HCT116 (cell line): ENCODE results near the gene NUBPL. TPM values are rescaled to one million over a fixed set of nuclear protein-coding genes. Genes with fewer than 3 reads are reported as not detected.

Source experiments
- ATAC-seq: fragments of 200-7000 bp; cut with Tn5 transposase; 2 replicates; pipeline ENCODE4 v1.9.1; 2020; ENCODE audit warnings: mild to moderate bottlenecking, moderate library complexity
- BruUV-seq: library from RNA; stranded (reverse); fragments of 400-500 nt; replicated peaks from 2 replicates; lab custom pipeline; 2021; lab: Mats Ljungman, UMichigan
- CTCF ChIA-PET: fragments of 300-600 bp; sonication (Branson Sonifier 250); formaldehyde crosslinking; loops from one replicate; lab custom pipeline; 2021; ENCODE audit warnings: antibody characterized with exemption; lab: Charles Lee
- POLR2A ChIA-PET: fragments of 300-600, 350-600 bp; sonication (Branson Sonifier 250); formaldehyde crosslinking; loops from one replicate; lab custom pipeline; 2021; ENCODE audit warnings: antibody characterized with exemption; lab: Charles Lee
- RAD21 ChIA-PET, 2 experiments: fragments of 300-600 bp; sonication (Branson Sonifier 250); formaldehyde crosslinking; loops; one replicate each; lab custom pipeline; 2023; ENCODE audit warnings: low total read pairs in 2 of 2; ENCODE audit not compliant: uncharacterized antibody in 2 of 2, unreplicated experiment in 2 of 2, low non-redundant PET in 1 of 2; lab: Charles Lee
- DNase-seq: peaks from one replicate; pipeline ENCODE4 v3.0.0-alpha.2; 2010; ENCODE audit warnings: low read depth, low spot score
- H2AFZ ChIP-seq: fragments of 200-600 bp; shearing (Covaris generic), sonication (generic); 2 replicates; pipeline ENCODE4 v1.6.1; 2017; ENCODE audit warnings: low read depth, mixed run types, mixed read lengths, antibody characterized with exemption, low read length; ENCODE audit not compliant: poor library complexity, severe bottlenecking
- H3K27ac ChIP-seq: 2 replicates; pipeline ENCODE4 v1.5.1; 2012; ENCODE audit warnings: low read depth, low read length
- H3K27me3 ChIP-seq: fragments of 200-600 bp; sonication (generic); 2 replicates; pipeline ENCODE4 v1.6.1; 2016; ENCODE audit warnings: mixed run types, low read length, mixed read lengths; ENCODE audit not compliant: insufficient read depth
- H3K36me3 ChIP-seq, 2 experiments: fragments of 200-500 bp in 1 of 2; fragments of 200-600 bp in 1 of 2; sonication (Bioruptor generic) in 1 of 2; sonication (generic) in 1 of 2; 2 replicates each; pipeline versions ENCODE4 v1.5.1 to v1.6.1; 2014 to 2016; ENCODE audit warnings: low read length in 2 of 2, inconsistent platforms in 1 of 2, mixed read lengths in 1 of 2, mixed run types in 1 of 2; ENCODE audit not compliant: insufficient read depth in 2 of 2, control insufficient read depth in 1 of 2
- H3K4me1 ChIP-seq, 2 experiments: fragments of 200-600 bp in 1 of 2; sonication (generic) in 1 of 2; 2 replicates each; pipeline versions ENCODE4 v1.5.1 to v1.6.1; 2012 to 2017; ENCODE audit warnings: low read length in 2 of 2, inconsistent platforms in 1 of 2, mild to moderate bottlenecking in 1 of 2, mixed read lengths in 1 of 2, mixed run types in 1 of 2, moderate library complexity in 1 of 2; ENCODE audit not compliant: insufficient read depth in 2 of 2, control insufficient read depth in 1 of 2
- H3K4me2 ChIP-seq: fragments of 200-600 bp; sonication (generic); 2 replicates; pipeline ENCODE4 v1.6.1; 2017; ENCODE audit warnings: mixed run types, low read length, mixed read lengths
- H3K4me3 ChIP-seq, 2 experiments: fragments of 200-600 bp in 1 of 2; sonication (generic) in 1 of 2; replicated peaks in 1 of 2; 2 replicates each; pipeline ENCODE4 v1.5.1; 2011 to 2016; ENCODE audit warnings: low read length in 2 of 2, control low read depth in 1 of 2, low read depth in 1 of 2, mild to moderate bottlenecking in 1 of 2, mixed read lengths in 1 of 2, mixed run types in 1 of 2
- H3K79me2 ChIP-seq: fragments of 200-600 bp; sonication (generic); 2 replicates; pipeline ENCODE4 v1.6.1; 2017; ENCODE audit warnings: mild to moderate bottlenecking, mixed run types, low read length, moderate library complexity, mixed read lengths; ENCODE audit not compliant: insufficient read depth
- H3K9ac ChIP-seq: fragments of 200-600 bp; sonication (generic); 2 replicates; pipeline ENCODE4 v1.6.1; 2016; ENCODE audit warnings: low read length, mixed read lengths
- H3K9me2 ChIP-seq: fragments of 200-600 bp; sonication (generic), shearing (Covaris generic); 2 replicates; pipeline ENCODE4 v1.6.1; 2017; ENCODE audit warnings: mixed run types, mild to moderate bottlenecking, moderate library complexity; ENCODE audit not compliant: insufficient read depth
- H3K9me3 ChIP-seq, 2 experiments: fragments of 200-500 bp in 1 of 2; fragments of 200-600 bp in 1 of 2; sonication (Bioruptor generic) in 1 of 2; sonication (generic) in 1 of 2; 2 replicates each; pipeline ENCODE4 v1.6.1; 2014 to 2017; ENCODE audit warnings: low read length in 2 of 2, mixed read lengths in 2 of 2, inconsistent platforms in 1 of 2, low read depth in 1 of 2, mild to moderate bottlenecking in 1 of 2, mixed run types in 1 of 2, moderate library complexity in 1 of 2; ENCODE audit not compliant: control insufficient read depth in 1 of 2, insufficient read depth in 1 of 2
- H4K20me1 ChIP-seq: fragments of 200-600 bp; sonication (generic), shearing (Covaris generic); 2 replicates; pipeline ENCODE4 v1.6.1; 2017; ENCODE audit warnings: mixed run types, mild to moderate bottlenecking, moderate library complexity; ENCODE audit not compliant: insufficient read depth
- CBX3 ChIP-seq: IDR thresholded peaks from 2 replicates; pipeline ENCODE4 v1.6.1; 2012; ENCODE audit warnings: low read depth
- CEBPB ChIP-seq: IDR thresholded peaks from 2 replicates; pipeline ENCODE4 v1.6.1; 2012; ENCODE audit warnings: low read depth
- EGR1 ChIP-seq: IDR thresholded peaks from 2 replicates; pipeline ENCODE4 v1.6.1; 2012; ENCODE audit warnings: low read depth
- ELF1 ChIP-seq: IDR thresholded peaks from 2 replicates; pipeline ENCODE4 v1.6.1; 2012; ENCODE audit warnings: low read depth, borderline replicate concordance
- EZH2phosphoT487 ChIP-seq: fragments of 200-600 bp; IDR thresholded peaks from 2 replicates; pipeline ENCODE4 v1.6.1; 2018; ENCODE audit warnings: antibody characterized with exemption, borderline replicate concordance
- FOSL1 ChIP-seq: IDR thresholded peaks from 2 replicates; pipeline ENCODE4 v1.6.1; 2012; ENCODE audit warnings: low read depth
- JUND ChIP-seq: IDR thresholded peaks from 2 replicates; pipeline ENCODE4 v1.6.1; 2012
- POLR2A ChIP-seq: IDR thresholded peaks from 2 replicates; pipeline ENCODE4 v1.7.0; 2011; ENCODE audit warnings: borderline replicate concordance; ENCODE audit not compliant: insufficient read depth, insufficient read length; ENCODE audit errors: extremely low read depth
- POLR2AphosphoS5 ChIP-seq: IDR thresholded peaks from 2 replicates; pipeline ENCODE4 v1.6.1; 2011; ENCODE audit warnings: mild to moderate bottlenecking, low read depth, low read length, moderate library complexity
- RAD21 ChIP-seq: IDR thresholded peaks from 2 replicates; pipeline ENCODE4 v1.6.1; 2012; ENCODE audit warnings: low read depth, mild to moderate bottlenecking
- SP1 ChIP-seq: IDR thresholded peaks from 2 replicates; pipeline ENCODE4 v1.6.1; 2012; ENCODE audit warnings: low read depth
- SRF ChIP-seq: IDR thresholded peaks from 2 replicates; pipeline ENCODE4 v1.6.1; 2012; ENCODE audit warnings: low read depth
- TCF7L2 ChIP-seq: IDR thresholded peaks from 2 replicates; pipeline ENCODE4 v1.7.0; 2011; ENCODE audit warnings: borderline replicate concordance, inconsistent platforms; ENCODE audit not compliant: insufficient read depth, insufficient read length; ENCODE audit errors: extremely low read depth
- YY1 ChIP-seq: IDR thresholded peaks from 2 replicates; pipeline ENCODE4 v1.6.1; 2011; ENCODE audit warnings: low read length, low read depth, moderate library complexity, mild to moderate bottlenecking; ENCODE audit not compliant: insufficient replicate concordance; ENCODE audit errors: extremely low read depth
- ZFX ChIP-seq: fragments of 450-650 bp; IDR thresholded peaks from 2 replicates; pipeline ENCODE4 v1.6.1; 2017
- intact Hi-C: fragments of 100-400 bp; cut with micrococcal nuclease; formaldehyde crosslinking; loops from 2 replicates; pipeline ENCODE4 v1.10.0; 2022
- total RNA-seq: library from RNA; stranded (reverse); gene quantifications from one replicate; pipeline ENCODE4 v1.2.1, GENCODE V29; 2021; ENCODE audit not compliant: unreplicated experiment
- TF ChIP-seq, protein P1 (sequence below): IDR thresholded peaks from 2 replicates; pipeline ENCODE4 v1.6.1; 2012
- TF ChIP-seq, protein P2 (sequence below): IDR thresholded peaks from 2 replicates; pipeline ENCODE4 v1.6.1; 2012
- TF ChIP-seq, protein P3 (sequence below): IDR thresholded peaks from 2 replicates; pipeline ENCODE4 v1.6.1; 2012; ENCODE audit warnings: low read depth

The NUBPL gene
- total RNA-seq, 1 experiment from 2014 or later, result 11.3 TPM

DNA sequence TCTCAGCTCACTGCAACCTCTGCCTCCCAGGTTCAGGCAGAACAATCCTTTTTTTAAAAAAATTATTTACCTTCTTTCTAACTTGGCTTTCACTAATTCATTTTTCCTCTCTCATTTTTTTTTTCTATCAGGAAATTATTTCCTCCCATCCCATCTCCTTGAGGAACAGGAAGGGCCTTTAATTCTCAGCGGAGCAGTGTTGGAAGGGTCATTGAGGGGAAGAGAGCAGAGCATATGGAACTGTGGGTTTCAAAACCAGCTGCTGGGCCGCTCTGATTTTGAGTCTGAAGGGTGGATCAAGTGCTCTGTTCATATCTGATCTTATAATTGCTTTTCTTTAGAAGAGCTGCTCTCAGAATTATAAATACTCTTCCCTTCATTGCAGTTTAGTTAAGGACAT is 29.0 kb downstream of the NUBPL start:
- Histone ChIP-seq H3K27me3 (no peaks in the 10 kb centered on the region), H3K4me2 (no peak overlapping the region), H3K79me2 (no peaks in the 10 kb centered on the region), H2AFZ (no peak overlapping the region), H3K9ac (no peak overlapping the region), H3K4me1 (no peaks in the 10 kb centered on the region), H3K9me2 (no peaks in the 10 kb centered on the region), H4K20me1 (no peaks in the 10 kb centered on the region), H3K27ac (no peak overlapping the region), H3K4me3 (no peak overlapping the region), H3K9me3 (no peaks in the 10 kb centered on the region), H3K36me3 (no peaks in the 10 kb centered on the region)
- ChIA-PET CTCF (no interaction called here), RAD21 (no interaction called here), POLR2A (no interaction called here)
- no peak for DNase-seq
- no TSS peak for BruUV-seq
- ATAC-seq, result no peak
- intact Hi-C loops, result no loop called here
- TF ChIP-seq FOSL1 (no peak), JUND (no peak), ELF1 (no peak), RAD21 (no peak), POLR2AphosphoS5 (no peak), EZH2phosphoT487 (no peak), EGR1 (no peak), SRF (no peak), SP1 (no peak), YY1 (no peak), ZFX (no peak), POLR2A (no peak), TCF7L2 (no peak), CBX3 (no peak), CEBPB (no peak)
- TF ChIP-seq, protein P1, sequence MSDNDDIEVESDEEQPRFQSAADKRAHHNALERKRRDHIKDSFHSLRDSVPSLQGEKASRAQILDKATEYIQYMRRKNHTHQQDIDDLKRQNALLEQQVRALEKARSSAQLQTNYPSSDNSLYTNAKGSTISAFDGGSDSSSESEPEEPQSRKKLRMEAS, result no peak
- TF ChIP-seq, protein P2, sequence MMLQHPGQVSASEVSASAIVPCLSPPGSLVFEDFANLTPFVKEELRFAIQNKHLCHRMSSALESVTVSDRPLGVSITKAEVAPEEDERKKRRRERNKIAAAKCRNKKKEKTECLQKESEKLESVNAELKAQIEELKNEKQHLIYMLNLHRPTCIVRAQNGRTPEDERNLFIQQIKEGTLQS, result no peak
- TF ChIP-seq, protein P3, sequence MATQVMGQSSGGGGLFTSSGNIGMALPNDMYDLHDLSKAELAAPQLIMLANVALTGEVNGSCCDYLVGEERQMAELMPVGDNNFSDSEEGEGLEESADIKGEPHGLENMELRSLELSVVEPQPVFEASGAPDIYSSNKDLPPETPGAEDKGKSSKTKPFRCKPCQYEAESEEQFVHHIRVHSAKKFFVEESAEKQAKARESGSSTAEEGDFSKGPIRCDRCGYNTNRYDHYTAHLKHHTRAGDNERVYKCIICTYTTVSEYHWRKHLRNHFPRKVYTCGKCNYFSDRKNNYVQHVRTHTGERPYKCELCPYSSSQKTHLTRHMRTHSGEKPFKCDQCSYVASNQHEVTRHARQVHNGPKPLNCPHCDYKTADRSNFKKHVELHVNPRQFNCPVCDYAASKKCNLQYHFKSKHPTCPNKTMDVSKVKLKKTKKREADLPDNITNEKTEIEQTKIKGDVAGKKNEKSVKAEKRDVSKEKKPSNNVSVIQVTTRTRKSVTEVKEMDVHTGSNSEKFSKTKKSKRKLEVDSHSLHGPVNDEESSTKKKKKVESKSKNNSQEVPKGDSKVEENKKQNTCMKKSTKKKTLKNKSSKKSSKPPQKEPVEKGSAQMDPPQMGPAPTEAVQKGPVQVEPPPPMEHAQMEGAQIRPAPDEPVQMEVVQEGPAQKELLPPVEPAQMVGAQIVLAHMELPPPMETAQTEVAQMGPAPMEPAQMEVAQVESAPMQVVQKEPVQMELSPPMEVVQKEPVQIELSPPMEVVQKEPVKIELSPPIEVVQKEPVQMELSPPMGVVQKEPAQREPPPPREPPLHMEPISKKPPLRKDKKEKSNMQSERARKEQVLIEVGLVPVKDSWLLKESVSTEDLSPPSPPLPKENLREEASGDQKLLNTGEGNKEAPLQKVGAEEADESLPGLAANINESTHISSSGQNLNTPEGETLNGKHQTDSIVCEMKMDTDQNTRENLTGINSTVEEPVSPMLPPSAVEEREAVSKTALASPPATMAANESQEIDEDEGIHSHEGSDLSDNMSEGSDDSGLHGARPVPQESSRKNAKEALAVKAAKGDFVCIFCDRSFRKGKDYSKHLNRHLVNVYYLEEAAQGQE, result no peak
